HG03097 (cell line): ENCODE data around the gene HTR2B.
"Not testable (repeated sequence)": the region's sequence is repeated elsewhere in the genome, so short reads cannot be mapped to it uniquely, and the experiment has no call there.

Experiments used
- ATAC-seq: cut with Tn5 transposase; IDR thresholded peaks from one replicate; pipeline ENCODE4 v1.9.1; 2021; ENCODE audit not compliant: unreplicated experiment, low FRiP score

HTR2B gene

DNA sequence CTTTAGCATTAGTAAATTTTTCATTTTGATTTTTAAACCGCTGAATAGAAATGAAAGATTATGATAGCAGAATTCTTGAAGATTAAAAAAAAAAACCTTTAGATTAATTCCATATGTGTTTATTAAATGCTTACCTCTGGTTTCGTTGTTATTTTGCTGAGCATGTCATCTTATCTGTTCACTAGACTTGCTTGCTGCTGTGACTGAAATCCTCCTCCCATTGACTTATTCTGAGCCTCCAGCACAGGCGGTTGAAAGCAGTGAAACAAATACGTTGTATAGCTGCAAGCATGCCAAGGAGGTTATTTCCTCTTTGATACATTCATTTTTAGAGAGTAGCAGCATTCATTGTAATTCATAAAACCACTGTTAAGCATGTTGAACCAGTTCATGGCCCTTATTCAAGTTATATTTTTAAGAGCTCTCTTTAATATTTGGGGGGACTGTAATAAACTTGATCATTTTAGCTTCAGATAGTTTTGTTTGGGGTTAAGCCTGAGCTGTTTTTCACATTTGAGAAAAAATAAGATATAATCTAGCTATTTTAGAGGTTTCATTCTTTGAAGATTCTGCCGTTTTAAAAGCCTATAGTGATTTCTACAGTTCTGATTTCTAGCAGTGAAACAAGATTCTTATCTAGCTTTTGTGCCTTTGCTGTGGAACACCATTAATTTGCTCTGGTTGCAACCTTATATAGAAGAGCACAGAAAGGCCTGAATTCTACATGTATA is at the start of gene HTR2B:
Gene HTR2B (minus strand): TSS at position 205 of the 731 bp plus-strand sequence. CDS start 1,278 bp downstream, outside the sequence.
- ATAC-seq, result no peak

DNA sequence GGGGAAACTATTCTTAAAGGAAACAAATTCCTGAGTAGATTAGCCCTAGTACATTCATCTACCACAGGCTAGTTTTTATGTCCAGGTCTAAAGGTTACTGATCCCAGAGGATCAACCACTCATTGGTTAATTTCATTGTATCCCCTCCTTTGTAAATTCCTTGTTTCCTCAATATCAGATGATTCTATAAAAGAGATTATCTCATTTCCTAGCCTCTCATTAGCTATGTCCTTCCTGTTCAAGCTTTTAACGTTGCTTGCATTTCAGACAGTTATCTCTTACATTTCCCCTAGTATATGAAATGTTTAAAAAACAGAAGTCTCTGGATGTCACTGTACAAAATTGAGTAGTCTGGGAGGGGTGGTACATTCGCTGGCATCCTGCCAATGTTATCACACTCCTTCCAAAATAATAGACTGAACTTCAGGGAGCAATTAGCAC is 49.4 kb upstream of the HTR2B start:
- ATAC-seq, result no peak

- no peak for ATAC-seq
Observed at GRCh38 chr2:231172025-231172424, 47.2 kb upstream of the HTR2B start.

GRCh38 chr2:231170055-231170454 is 45.2 kb upstream of the HTR2B start:
- no peak for ATAC-seq

- no peak for ATAC-seq
Observed at GRCh38 chr2:231169488-231169887, 44.6 kb upstream of the HTR2B start.

- ATAC-seq, result no peak
Observed at GRCh38 chr2:231168460-231169139, 43.8 kb upstream of the HTR2B start.

GRCh38 chr2:231167745-231168459 is 43.1 kb upstream of the HTR2B start:
- ATAC-seq, result no peak

GRCh38 chr2:231163414-231164095 is 38.7 kb upstream of the HTR2B start:
- no peak for ATAC-seq

- ATAC-seq, result no peak
Observed at GRCh38 chr2:231163011-231163410, 38.2 kb upstream of the HTR2B start.

- no peak for ATAC-seq
Observed at GRCh38 chr2:231161877-231162329, 37.1 kb upstream of the HTR2B start.

DNA sequence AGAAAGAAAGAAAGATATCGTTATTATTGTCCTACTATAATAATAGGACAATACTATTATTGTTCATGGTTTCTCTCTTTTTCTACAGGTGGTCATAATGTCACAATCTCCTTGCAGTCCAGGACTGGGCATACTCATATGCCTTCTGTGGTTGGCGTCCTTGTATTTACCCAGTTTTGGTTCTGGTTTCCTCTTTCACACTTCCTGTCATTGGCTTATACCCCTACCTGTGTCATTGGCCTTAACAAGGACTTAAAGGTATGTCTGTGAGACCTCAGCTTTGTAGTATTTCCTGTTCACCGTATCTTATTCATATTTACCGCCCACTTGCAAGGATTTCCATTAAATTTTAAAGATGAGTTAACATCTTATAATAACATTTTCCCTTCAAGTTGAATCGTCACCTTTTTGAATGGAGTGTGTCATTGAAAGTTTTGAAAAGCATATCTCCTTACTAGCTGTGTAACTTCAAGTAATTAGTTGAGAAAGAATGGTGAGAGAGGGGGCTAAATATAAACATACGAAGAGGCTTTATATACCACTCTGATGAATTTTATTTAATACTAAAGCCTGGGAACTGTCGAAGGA is 36.5 kb upstream of the HTR2B start:
- no peak for ATAC-seq

GRCh38 chr2:231160701-231161100 is 35.9 kb upstream of the HTR2B start:
- ATAC-seq, result no peak

DNA sequence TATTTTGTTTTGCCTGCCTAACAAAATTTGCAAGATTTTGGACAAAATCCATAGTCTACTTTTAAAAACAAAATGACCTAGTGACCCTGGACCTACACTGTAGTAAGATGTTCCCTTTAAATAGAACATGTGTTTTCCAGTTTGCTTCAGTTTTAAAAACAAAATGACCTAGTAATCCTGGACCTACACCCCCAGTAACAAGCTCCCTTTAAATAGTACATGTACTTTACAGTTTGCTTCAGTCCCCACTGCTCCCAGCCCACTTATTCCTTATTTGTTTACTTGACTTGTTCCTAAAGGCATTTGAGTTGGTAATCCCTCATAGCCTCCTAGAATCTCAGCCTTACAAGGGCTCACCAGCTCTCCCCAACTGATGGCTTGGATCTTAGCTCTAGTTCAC is 34.5 kb upstream of the HTR2B start:
- ATAC-seq, result no peak

DNA sequence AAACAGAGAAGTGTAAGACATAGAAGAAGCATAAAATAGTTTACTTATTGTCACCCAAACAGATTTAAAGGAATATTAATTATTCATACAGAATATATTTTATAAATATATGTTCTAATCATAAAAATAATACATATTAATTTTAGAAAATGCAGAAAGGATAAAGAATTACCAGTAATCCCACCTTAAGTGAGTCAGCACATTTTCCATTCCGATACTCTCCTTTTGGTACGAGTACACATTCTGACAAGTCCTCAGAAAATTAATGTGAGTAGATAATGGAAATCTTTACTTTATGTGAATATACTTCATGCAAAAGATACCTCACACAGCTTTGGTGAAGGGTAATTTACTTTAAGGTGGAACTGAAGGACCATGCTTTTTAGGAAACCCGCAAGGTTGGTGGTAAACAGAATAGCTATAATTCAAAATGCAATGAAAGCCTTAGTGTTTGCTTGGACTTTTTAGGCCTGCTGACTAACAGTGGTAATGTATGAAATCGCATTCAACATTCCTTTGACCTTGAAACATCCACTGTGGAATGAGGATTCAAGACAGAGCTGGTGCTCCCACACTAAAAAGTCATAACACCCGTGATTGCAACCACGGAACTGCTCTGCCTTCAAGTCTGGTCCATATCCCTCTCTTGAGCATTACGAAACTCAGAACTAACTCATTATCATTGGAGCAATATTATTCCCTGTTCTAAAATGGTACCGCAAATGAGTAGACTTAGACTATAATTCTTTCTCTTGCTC is 28.1 kb upstream of the HTR2B start:
- no peak for ATAC-seq

GRCh38 chr2:231146665-231147064 is 21.8 kb upstream of the HTR2B start:
- ATAC-seq, result no peak

- no peak for ATAC-seq
Observed at GRCh38 chr2:231144896-231145295, 20.1 kb upstream of the HTR2B start.

- not testable (repeated sequence) for ATAC-seq
Observed at GRCh38 chr2:231140808-231141207, 16.0 kb upstream of the HTR2B start.

- no peak for ATAC-seq
Observed at GRCh38 chr2:231139796-231140195, 15.0 kb upstream of the HTR2B start.

DNA sequence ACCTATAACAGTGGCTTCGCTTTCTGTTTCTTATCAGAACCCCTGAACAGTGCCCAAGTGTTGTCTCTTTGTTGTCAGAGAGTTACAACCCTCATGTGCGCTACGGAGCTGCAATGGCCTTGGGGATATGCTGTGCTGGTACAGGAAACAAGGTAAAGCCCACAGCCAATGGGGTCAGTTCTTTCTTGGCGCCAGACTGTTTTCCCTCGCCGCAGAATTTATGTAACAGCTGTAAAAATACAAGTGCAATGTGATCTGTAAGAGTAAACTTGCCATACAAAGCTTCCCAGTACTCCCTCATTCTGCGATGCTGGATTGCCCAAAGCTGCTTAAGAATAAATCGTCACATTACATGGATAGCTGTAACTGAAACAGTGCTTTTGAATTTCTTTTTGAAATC is 13.9 kb upstream of the HTR2B start:
- ATAC-seq, result no peak
